ENCODE results near the gene TESK2. TPM values are rescaled to one million over a fixed set of nuclear protein-coding genes. Genes with fewer than 3 reads are reported as not detected.
"Not testable (repeated sequence)": the region's sequence is repeated elsewhere in the genome, so short reads cannot be mapped to it uniquely, and the experiment has no call there.

TESK2 gene
- total and polyA plus RNA-seq, 2 donors from 2014 or later = 1.6 to 2.7 TPM

- Histone ChIP-seq H3K27ac (ENCODE audit: low read depth in 2 of 2, low read length in 2 of 2) (no peak overlapping the region), H3K4me1 (ENCODE audit: control insufficient read depth in 2 of 3, insufficient read depth in 2 of 3, low read depth in 1 of 3, low read length in 3 of 3) (peaks cover 0 to 4% (median 0%) of the 10 kb centered on the region in 3 donors), H3K27me3 (ENCODE audit: control insufficient read depth, insufficient read depth, low read length) (no peaks in the 10 kb centered on the region), H3K9ac (ENCODE audit: low read length in 3 of 3) (no peak overlapping the region), H3K9me3 (ENCODE audit: control insufficient read depth in 2 of 3, insufficient read depth in 1 of 3, low read length in 3 of 3) (no peaks in the 10 kb centered on the region), H3K36me3 (ENCODE audit: control insufficient read depth in 2 of 3, insufficient read depth in 3 of 3, low read length in 3 of 3) (no peaks in the 10 kb centered on the region), H3K4me3 (ENCODE audit: low read length in 3 of 3) (no peak overlapping the region)
- TF ChIP-seq CTCF (IDR thresholded peaks at IDR 0.05; ENCODE audit: borderline replicate concordance, extremely low read depth, insufficient read depth) = no peak
- FAIRE-seq (no peak), DNase-seq (no peak)
- intact Hi-C loops (cut with DNase I) = no loop called here
These were observed 125.9 kb downstream of the TESK2 start for GRCh38 chr1:45365051-45365450.

- Histone ChIP-seq H3K9me3 (ENCODE audit: control insufficient read depth in 2 of 3, insufficient read depth in 1 of 3, low read length in 3 of 3) (no peaks in the 10 kb centered on the region), H3K27me3 (ENCODE audit: control insufficient read depth, insufficient read depth, low read length) (no peaks in the 10 kb centered on the region), H3K9ac (ENCODE audit: low read length in 3 of 3) (no peak overlapping the region), H3K27ac (ENCODE audit: low read depth in 2 of 2, low read length in 2 of 2) (no peak overlapping the region), H3K4me1 (ENCODE audit: control insufficient read depth in 2 of 3, insufficient read depth in 2 of 3, low read depth in 1 of 3, low read length in 3 of 3) (peaks cover 0 to 6% (median 0%) of the 10 kb centered on the region in 3 donors), H3K36me3 (ENCODE audit: control insufficient read depth in 2 of 3, insufficient read depth in 3 of 3, low read length in 3 of 3) (no peaks in the 10 kb centered on the region), H3K4me3 (ENCODE audit: low read length in 3 of 3) (no peak overlapping the region)
- no peak for FAIRE-seq
- DNase-seq = no peak
- intact Hi-C loops (cut with DNase I) = no loop called here
- TF ChIP-seq CTCF (IDR thresholded peaks at IDR 0.05; ENCODE audit: borderline replicate concordance, extremely low read depth, insufficient read depth) = no peak
These were observed 126.7 kb downstream of the TESK2 start for GRCh38 chr1:45364294-45364693.

- H3K9ac ChIP-seq (ENCODE audit: low read length in 3 of 3); H3K27me3 ChIP-seq (ENCODE audit: control insufficient read depth, insufficient read depth, low read length); intact Hi-C loops (cut with DNase I); H3K4me1 ChIP-seq (ENCODE audit: control insufficient read depth in 2 of 3, insufficient read depth in 2 of 3, low read depth in 1 of 3, low read length in 3 of 3); H3K9me3 ChIP-seq (ENCODE audit: control insufficient read depth in 2 of 3, insufficient read depth in 1 of 3, low read length in 3 of 3); H3K4me3 ChIP-seq (ENCODE audit: low read length in 3 of 3); H3K36me3 ChIP-seq (ENCODE audit: control insufficient read depth in 2 of 3, insufficient read depth in 3 of 3, low read length in 3 of 3); H3K27ac ChIP-seq (ENCODE audit: low read depth in 2 of 2, low read length in 2 of 2); FAIRE-seq: not testable (repeated sequence)
- peak in 2 of 5 donors; percentile 25 to 66 for DNase-seq
These were observed 130.0 kb downstream of the TESK2 start for GRCh38 chr1:45360981-45361380.

- H3K4me3 ChIP-seq (ENCODE audit: low read length in 3 of 3) = peak overlapping the region in 1 of 3 donors; percentile 1
- TF ChIP-seq CTCF (IDR thresholded peaks at IDR 0.05; ENCODE audit: borderline replicate concordance, extremely low read depth, insufficient read depth) = peak; percentile 60
- intact Hi-C loops (cut with DNase I) = loop anchor here (5.0 kb wide), 2 partner anchors 132 to 212 kb away; partner anchors contain the start of gene TESK2
- H3K9me3 ChIP-seq (ENCODE audit: control insufficient read depth in 2 of 3, insufficient read depth in 1 of 3, low read length in 3 of 3) = no peaks in the 10 kb centered on the region
- peak; percentile 91 for FAIRE-seq
- peak in 4 of 5 donors; percentile 38 to 84 (median 55) for DNase-seq
- no peaks in the 10 kb centered on the region for H3K27me3 ChIP-seq (ENCODE audit: control insufficient read depth, insufficient read depth, low read length)
- no peaks in the 10 kb centered on the region for H3K36me3 ChIP-seq (ENCODE audit: control insufficient read depth in 2 of 3, insufficient read depth in 3 of 3, low read length in 3 of 3)
- H3K4me1 ChIP-seq (ENCODE audit: control insufficient read depth in 2 of 3, insufficient read depth in 2 of 3, low read depth in 1 of 3, low read length in 3 of 3) = peaks cover 0 to 6% (median 0%) of the 10 kb centered on the region in 3 donors
- H3K9ac ChIP-seq (ENCODE audit: low read length in 3 of 3) = no peak overlapping the region
- H3K27ac ChIP-seq (ENCODE audit: low read depth in 2 of 2, low read length in 2 of 2) = peak overlapping the region; percentile 19 to 36
These were observed 131.0 kb downstream of the TESK2 start for GRCh38 chr1:45359882-45360513.
